ENCODE measurements around the gene RABL3. TPM values are rescaled to one million over a fixed set of nuclear protein-coding genes. Genes with fewer than 3 reads are reported as not detected.

Gene RABL3
- total RNA-seq, 5 donors from 2014 or later (not counting 1 experiment from before 2014, with no cell fraction given) = 14.7 to 31.8 (median 25.0) TPM

- Mint-ChIP-seq H3K9me3 (no peaks in the 10 kb centered on the region), H3K4me1 (no peaks in the 10 kb centered on the region), H3K36me3 (peaks cover 25% of the 10 kb centered on the region), H3K4me3 (no peak overlapping the region), H3K27me3 (no peaks in the 10 kb centered on the region), H3K27ac (no peak overlapping the region)
- Histone ChIP-seq H3K9me3 (no peaks in the 10 kb centered on the region), H3K4me3 (ENCODE audit: control insufficient read depth in 1 of 2, extremely low read depth in 1 of 2, low read length in 1 of 2) (no peak overlapping the region), H3K27me3 (replicated peaks in 1 of 2; ENCODE audit: control insufficient read depth in 2 of 2, extremely low read depth in 1 of 2, insufficient read depth in 2 of 2, low read length in 1 of 2) (no peaks in the 10 kb centered on the region), H3K36me3 (ENCODE audit: control insufficient read depth in 2 of 2, extremely low read depth in 1 of 2, insufficient read depth in 1 of 2, low read length in 1 of 2) (peaks cover 0 to 8% of the 10 kb centered on the region in 2 donors), H3K4me1 (ENCODE audit: control insufficient read depth in 1 of 2, extremely low read depth in 1 of 2, insufficient read depth in 2 of 2, low read length in 2 of 2) (no peaks in the 10 kb centered on the region), H3K27ac (ENCODE audit: low read length) (no peak overlapping the region)
- ATAC-seq (replicated peaks in 1 of 4) (no peak), DNase-seq (no peak)
- CTCF ChIA-PET = no interaction called here
- WGBS (ENCODE audit: insufficient coverage) = no CpG with 5 or more reads among the region's 1 CpG
- POLR2A ChIA-PET = no interaction called here
These were observed 56.9 kb downstream of the RABL3 start for GRCh38 chr3:120685411-120685810.

GRCh38 chr3:120684896-120685295, 57.4 kb downstream of the RABL3 start:
- ATAC-seq (replicated peaks in 1 of 4) (no peak), DNase-seq (no peak)
- Histone ChIP-seq H3K4me1 (ENCODE audit: control insufficient read depth in 1 of 2, extremely low read depth in 1 of 2, insufficient read depth in 2 of 2, low read length in 2 of 2) (no peaks in the 10 kb centered on the region), H3K9me3 (no peaks in the 10 kb centered on the region), H3K4me3 (ENCODE audit: control insufficient read depth in 1 of 2, extremely low read depth in 1 of 2, low read length in 1 of 2) (no peak overlapping the region), H3K27me3 (replicated peaks in 1 of 2; ENCODE audit: control insufficient read depth in 2 of 2, extremely low read depth in 1 of 2, insufficient read depth in 2 of 2, low read length in 1 of 2) (no peaks in the 10 kb centered on the region), H3K36me3 (ENCODE audit: control insufficient read depth in 2 of 2, extremely low read depth in 1 of 2, insufficient read depth in 1 of 2, low read length in 1 of 2) (peaks cover 0 to 7% of the 10 kb centered on the region in 2 donors), H3K27ac (ENCODE audit: low read length) (no peak overlapping the region)
- 100% methylated on average over 2 of the region's 4 CpGs for WGBS (ENCODE audit: insufficient coverage)
- Mint-ChIP-seq H3K36me3 (peaks cover 25% of the 10 kb centered on the region), H3K4me1 (no peaks in the 10 kb centered on the region), H3K4me3 (no peak overlapping the region), H3K27ac (no peak overlapping the region), H3K9me3 (no peaks in the 10 kb centered on the region), H3K27me3 (no peaks in the 10 kb centered on the region)
- POLR2A ChIA-PET = no interaction called here
- CTCF ChIA-PET = no interaction called here

DNA sequence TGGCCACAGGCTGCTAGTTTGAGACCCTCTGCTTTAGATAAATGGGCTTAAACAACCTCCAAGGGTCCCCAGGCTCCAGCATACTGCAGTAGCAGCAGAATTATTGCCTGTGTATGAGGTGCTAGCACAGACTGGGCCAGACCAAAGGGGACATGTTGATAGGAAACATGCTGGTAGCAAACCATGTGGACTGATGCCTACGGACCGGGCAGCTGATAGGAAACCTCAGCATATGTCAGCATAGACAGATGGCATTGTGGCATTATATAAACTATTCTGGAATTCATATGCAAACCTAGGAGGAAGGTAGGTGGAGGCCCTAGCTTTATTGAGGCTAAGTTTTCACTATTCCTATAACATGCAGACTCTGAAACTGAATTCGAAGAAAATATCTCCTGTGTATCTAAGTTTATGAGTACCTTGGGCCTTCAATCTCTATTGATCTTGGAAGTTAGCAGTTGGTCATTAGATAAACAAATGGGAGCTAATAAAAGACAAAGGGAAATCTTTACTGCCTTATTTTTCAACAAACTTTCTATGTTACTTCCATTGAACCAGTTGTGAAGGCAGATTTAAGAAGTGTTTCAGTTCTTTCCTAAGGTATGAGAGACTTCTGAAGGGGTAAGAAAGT, 58.5 kb downstream of the RABL3 start:
- Histone ChIP-seq H3K4me1 (ENCODE audit: control insufficient read depth in 1 of 2, extremely low read depth in 1 of 2, insufficient read depth in 2 of 2, low read length in 2 of 2) (no peaks in the 10 kb centered on the region), H3K4me3 (ENCODE audit: control insufficient read depth in 1 of 2, extremely low read depth in 1 of 2, low read length in 1 of 2) (no peak overlapping the region), H3K27ac (ENCODE audit: low read length) (no peak overlapping the region), H3K9me3 (no peaks in the 10 kb centered on the region), H3K36me3 (ENCODE audit: control insufficient read depth in 2 of 2, extremely low read depth in 1 of 2, insufficient read depth in 1 of 2, low read length in 1 of 2) (no peaks in the 10 kb centered on the region), H3K27me3 (replicated peaks in 1 of 2; ENCODE audit: control insufficient read depth in 2 of 2, extremely low read depth in 1 of 2, insufficient read depth in 2 of 2, low read length in 1 of 2) (no peaks in the 10 kb centered on the region)
- DNase-seq (no peak), ATAC-seq (replicated peaks in 1 of 4) (no peak)
- WGBS (ENCODE audit: insufficient coverage) = 100% methylated on average over 2 of the region's 3 CpGs
- Mint-ChIP-seq H3K36me3 (peaks cover 18% of the 10 kb centered on the region), H3K9me3 (no peaks in the 10 kb centered on the region), H3K27me3 (no peaks in the 10 kb centered on the region), H3K4me3 (no peak overlapping the region), H3K27ac (no peak overlapping the region), H3K4me1 (no peaks in the 10 kb centered on the region)
- ChIA-PET CTCF (no interaction called here), POLR2A (no interaction called here)

- POLR2A ChIA-PET = no interaction called here
- H3K36me3 Mint-ChIP-seq = peaks cover 14% of the 10 kb centered on the region
- no peaks in the 10 kb centered on the region for H3K9me3 Mint-ChIP-seq
- H3K36me3 ChIP-seq (ENCODE audit: control insufficient read depth in 2 of 2, extremely low read depth in 1 of 2, insufficient read depth in 1 of 2, low read length in 1 of 2) = no peaks in the 10 kb centered on the region
- CTCF ChIA-PET = interaction anchor here in 1 of 2 donors (0.7 kb wide), 1 partner anchor 58 kb away, joined by 3 read pairs; no protein-coding TSS in a partner anchor
- no peak overlapping the region for H3K27ac ChIP-seq (ENCODE audit: low read length)
- H3K27me3 Mint-ChIP-seq = no peaks in the 10 kb centered on the region
- H3K4me3 Mint-ChIP-seq = no peak overlapping the region
- no peak overlapping the region for H3K4me3 ChIP-seq (ENCODE audit: control insufficient read depth in 1 of 2, extremely low read depth in 1 of 2, low read length in 1 of 2)
- ATAC-seq (replicated peaks in 1 of 4) (no peak), DNase-seq (no peak)
- H3K27me3 ChIP-seq (replicated peaks in 1 of 2; ENCODE audit: control insufficient read depth in 2 of 2, extremely low read depth in 1 of 2, insufficient read depth in 2 of 2, low read length in 1 of 2) = no peaks in the 10 kb centered on the region
- H3K4me1 ChIP-seq (ENCODE audit: control insufficient read depth in 1 of 2, extremely low read depth in 1 of 2, insufficient read depth in 2 of 2, low read length in 2 of 2) = no peaks in the 10 kb centered on the region
- no CpG with 5 or more reads among the region's 1 CpG for WGBS (ENCODE audit: insufficient coverage)
- no peak overlapping the region for H3K27ac Mint-ChIP-seq
- no peaks in the 10 kb centered on the region for H3K9me3 ChIP-seq
- peaks cover 3 to 5% (median 4%) of the 10 kb centered on the region in 3 donors for H3K4me1 Mint-ChIP-seq
These were observed 59.1 kb downstream of the RABL3 start for GRCh38 chr3:120683213-120683612.

DNA sequence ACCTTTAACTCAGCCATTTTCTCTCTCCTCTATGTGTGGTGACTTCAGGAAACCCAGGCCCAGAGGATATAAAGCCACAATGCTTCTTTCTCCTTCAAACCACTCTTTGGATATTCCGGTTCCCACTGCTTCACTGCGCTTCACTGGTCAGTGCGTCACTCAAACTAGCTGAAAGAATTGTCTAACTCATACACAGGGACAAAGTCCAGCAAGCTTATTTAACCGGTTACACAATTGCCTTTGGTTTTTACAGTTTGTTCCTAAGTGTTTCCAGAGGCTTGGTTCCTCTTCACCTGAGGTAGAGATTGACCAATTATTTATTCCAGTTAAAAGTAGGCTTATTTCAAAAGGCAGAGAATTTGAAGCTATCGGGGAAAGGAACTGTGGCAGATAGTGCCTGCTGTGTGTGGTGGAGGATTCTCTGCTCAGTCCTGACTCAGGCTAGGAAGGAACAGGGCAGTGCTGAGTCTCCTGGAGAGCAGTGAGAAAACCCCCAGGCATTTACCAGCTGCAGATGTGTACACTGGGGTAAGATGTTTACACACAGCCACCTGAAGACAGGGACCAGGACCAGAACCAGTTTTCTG, 60.1 kb downstream of the RABL3 start, which contains the start of gene HGD:
HGD (minus strand) TSS at position 145 of the 587 bp plus-strand sequence; CDS start at position 17, 128 bp downstream.
- POLR2A ChIA-PET = no interaction called here
- H3K9me3 Mint-ChIP-seq = peaks cover 0 to 5% (median 2%) of the 10 kb centered on the region in 3 donors
- Histone ChIP-seq H3K36me3 (ENCODE audit: control insufficient read depth in 2 of 2, extremely low read depth in 1 of 2, insufficient read depth in 1 of 2, low read length in 1 of 2) (no peaks in the 10 kb centered on the region), H3K27me3 (replicated peaks in 1 of 2; ENCODE audit: control insufficient read depth in 2 of 2, extremely low read depth in 1 of 2, insufficient read depth in 2 of 2, low read length in 1 of 2) (no peaks in the 10 kb centered on the region), H3K27ac (ENCODE audit: low read length) (no peak within 1 kb of the TSS), H3K4me3 (ENCODE audit: control insufficient read depth in 1 of 2, extremely low read depth in 1 of 2, low read length in 1 of 2) (no peak within 1 kb of the TSS), H3K9me3 (no peaks in the 10 kb centered on the region), H3K4me1 (ENCODE audit: control insufficient read depth in 1 of 2, extremely low read depth in 1 of 2, insufficient read depth in 2 of 2, low read length in 2 of 2) (no peaks in the 10 kb centered on the region)
- 100% methylated on average over 3 of the region's 5 CpGs for WGBS (ENCODE audit: insufficient coverage)
- H3K27ac Mint-ChIP-seq = no peak within 1 kb of the TSS
- H3K27me3 Mint-ChIP-seq = no peaks in the 10 kb centered on the region
- no peak for ATAC-seq (replicated peaks in 1 of 4)
- H3K4me1 Mint-ChIP-seq = peaks cover 4 to 6% (median 5%) of the 10 kb centered on the region in 3 donors
- DNase-seq = no peak
- H3K4me3 Mint-ChIP-seq = no peak within 1 kb of the TSS
- CTCF ChIA-PET = interaction anchor here in 1 of 2 donors (0.7 kb wide), 1 partner anchor 57 kb away, joined by 3 read pairs; no protein-coding TSS in a partner anchor
- peaks cover 17% of the 10 kb centered on the region for H3K36me3 Mint-ChIP-seq

GRCh38 chr3:120681506-120682038, 60.7 kb downstream of the RABL3 start:
- H3K4me1 Mint-ChIP-seq = peaks cover 4 to 6% (median 5%) of the 10 kb centered on the region in 3 donors
- H3K9me3 Mint-ChIP-seq = peaks cover 0 to 9% (median 2%) of the 10 kb centered on the region in 3 donors
- no peak overlapping the region for H3K27ac Mint-ChIP-seq
- H3K27me3 Mint-ChIP-seq = no peaks in the 10 kb centered on the region
- Histone ChIP-seq H3K4me1 (ENCODE audit: control insufficient read depth in 1 of 2, extremely low read depth in 1 of 2, insufficient read depth in 2 of 2, low read length in 2 of 2) (no peaks in the 10 kb centered on the region), H3K36me3 (ENCODE audit: control insufficient read depth in 2 of 2, extremely low read depth in 1 of 2, insufficient read depth in 1 of 2, low read length in 1 of 2) (no peaks in the 10 kb centered on the region), H3K27ac (ENCODE audit: low read length) (no peak overlapping the region), H3K27me3 (replicated peaks in 1 of 2; ENCODE audit: control insufficient read depth in 2 of 2, extremely low read depth in 1 of 2, insufficient read depth in 2 of 2, low read length in 1 of 2) (no peaks in the 10 kb centered on the region), H3K4me3 (ENCODE audit: control insufficient read depth in 1 of 2, extremely low read depth in 1 of 2, low read length in 1 of 2) (no peak overlapping the region), H3K9me3 (no peaks in the 10 kb centered on the region)
- ChIA-PET POLR2A (no interaction called here), CTCF (no interaction called here)
- peaks cover 11% of the 10 kb centered on the region for H3K36me3 Mint-ChIP-seq
- DNase-seq = no peak
- ATAC-seq (replicated peaks in 1 of 4) = no peak
- H3K4me3 Mint-ChIP-seq = no peak overlapping the region
- no CpG with 5 or more reads among the region's 4 CpGs for WGBS (ENCODE audit: insufficient coverage)
